ENCODE measurements around the gene UVRAG.
"Not testable (repeated sequence)": the region's sequence is repeated elsewhere in the genome, so short reads cannot be mapped to it uniquely, and the experiment has no call there.

UVRAG gene

GRCh38 chr11:75973710-75974109, 158.7 kb downstream of the UVRAG start:
- DNase-seq = not testable (repeated sequence)

DNA sequence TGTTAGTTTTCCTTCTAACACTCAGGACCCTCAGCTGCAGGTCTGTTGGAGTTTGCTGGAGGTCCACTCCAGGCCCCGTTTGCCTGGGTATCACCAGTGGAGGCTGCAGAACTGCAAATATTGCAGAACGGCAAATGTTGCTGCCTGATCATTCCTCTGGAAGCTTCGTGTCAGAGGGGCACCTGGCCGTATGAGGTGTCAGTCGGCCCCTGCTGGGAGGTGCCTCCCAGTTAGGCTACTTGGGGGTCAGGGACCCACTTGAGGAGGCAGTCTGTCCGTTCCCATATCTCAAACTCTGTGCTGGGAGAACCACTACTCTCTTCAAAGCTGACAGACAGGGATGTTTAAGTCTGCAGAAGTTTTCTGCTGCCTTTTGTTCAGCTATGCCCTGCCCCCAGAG, 164.1 kb downstream of the UVRAG start:
- DNase-seq = not testable (repeated sequence)

DNA sequence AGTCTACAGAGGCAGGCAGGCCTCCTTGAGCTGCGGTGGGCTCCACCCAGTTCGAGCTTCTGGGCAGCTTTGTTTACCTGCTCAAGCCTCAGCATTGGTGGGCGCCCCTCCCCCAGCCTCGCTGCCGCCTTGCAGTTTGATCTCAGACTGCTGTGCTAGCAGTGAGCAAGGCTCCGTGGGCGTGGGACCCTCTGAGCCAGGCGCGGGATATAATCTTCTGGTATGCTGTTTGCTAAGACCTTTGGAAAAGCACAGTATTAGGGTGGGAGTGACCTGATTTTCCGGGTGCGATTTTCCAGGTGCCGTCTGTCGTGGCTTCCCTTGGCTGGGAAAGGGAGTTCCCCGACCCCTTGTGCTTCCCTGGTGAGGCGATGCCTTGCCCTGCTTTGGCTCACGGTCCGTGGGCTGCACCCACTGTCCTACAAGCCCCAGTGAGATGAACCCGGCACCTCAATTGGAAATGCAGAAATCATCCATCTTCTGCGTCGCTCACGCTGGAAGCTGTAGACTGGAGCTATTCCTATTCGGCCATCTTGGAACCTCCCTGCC, 164.5 kb downstream of the UVRAG start:
- DNase-seq = not testable (repeated sequence)

DNA sequence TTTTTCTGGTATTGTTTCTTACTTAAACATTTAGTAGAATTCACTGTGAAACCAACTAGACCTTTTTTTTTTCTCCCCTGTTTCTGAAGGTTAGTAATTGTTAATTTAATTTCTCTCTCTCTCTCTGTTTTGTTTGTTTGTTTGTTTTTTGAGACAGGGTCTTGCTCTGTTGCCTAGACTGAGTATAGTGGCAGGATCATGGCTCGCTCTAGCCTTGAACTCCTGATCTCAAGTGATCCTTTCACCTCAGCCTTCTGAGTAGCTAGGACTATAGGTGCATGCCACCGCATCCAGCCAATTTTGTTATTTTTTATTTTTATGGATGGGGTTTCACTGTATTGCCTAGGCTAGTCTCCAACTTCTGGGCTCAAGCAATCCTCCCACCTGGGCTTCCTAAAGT, 165.0 kb downstream of the UVRAG start:
- no peak for DNase-seq

DNA sequence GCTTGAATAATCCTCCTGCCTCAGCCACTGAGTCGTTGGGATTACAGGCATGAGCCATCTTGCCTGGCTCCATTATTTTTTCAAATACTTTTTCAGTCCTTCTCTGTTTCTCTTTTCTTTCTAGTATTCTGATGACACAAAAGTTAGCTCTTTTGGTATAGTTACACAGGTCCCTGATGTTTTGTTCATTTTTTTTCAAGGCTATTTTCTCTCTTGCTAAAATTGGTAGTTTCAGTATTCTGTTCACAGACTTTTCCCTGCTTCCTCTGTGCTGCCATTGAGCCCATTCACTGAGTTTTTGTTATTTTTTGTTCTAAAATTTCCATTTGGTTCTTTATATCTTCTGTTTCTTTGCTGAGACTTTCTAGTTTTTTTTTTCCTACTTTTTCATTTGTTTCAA, 166.5 kb downstream of the UVRAG start:
- no peak for DNase-seq

GRCh38 chr11:75982309-75982708, 167.3 kb downstream of the UVRAG start:
- no peak for DNase-seq

DNA sequence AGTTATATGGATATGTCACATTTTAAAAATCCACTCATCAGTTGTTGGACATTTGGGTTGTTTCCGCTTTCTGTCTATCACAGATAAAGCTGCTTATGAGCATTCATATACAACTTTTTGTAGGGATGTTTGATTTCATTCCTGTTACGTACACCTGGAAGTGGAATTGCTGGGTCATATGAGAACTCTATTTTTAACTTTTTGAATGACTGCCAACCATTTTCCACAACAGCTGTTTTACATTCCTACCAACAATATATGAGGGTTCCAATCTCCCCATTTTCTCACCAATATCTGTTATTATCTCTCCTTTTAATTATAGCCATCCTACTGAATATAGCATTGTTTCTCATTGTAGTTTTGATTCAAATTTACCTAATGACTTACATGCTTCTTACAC, 172.0 kb downstream of the UVRAG start:
- no peak for DNase-seq

DNA sequence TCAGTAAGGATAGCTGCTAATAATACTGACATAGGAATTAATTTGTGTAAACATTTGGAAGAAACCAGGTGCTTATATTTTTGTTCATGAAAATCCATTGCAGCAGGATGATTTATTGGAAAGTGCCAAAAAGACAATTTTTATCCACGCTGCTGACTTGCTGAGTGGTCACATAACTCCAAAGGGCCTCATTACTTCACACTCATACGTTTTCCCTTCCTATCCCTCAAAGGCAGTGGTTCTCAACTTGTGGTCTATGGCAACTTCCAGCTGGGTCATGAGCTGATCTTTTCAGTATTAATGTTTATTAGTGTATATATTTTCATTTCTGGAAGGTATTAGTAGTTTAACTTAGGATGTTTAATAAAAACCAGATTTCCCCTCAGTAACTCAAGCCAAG, 178.1 kb downstream of the UVRAG start:
- no peak for DNase-seq

- no peak for DNase-seq
Measured at GRCh38 chr11:75994616-75995015, 179.6 kb downstream of the UVRAG start.

GRCh38 chr11:75996523-75997442, 181.8 kb downstream of the UVRAG start:
- no peak for DNase-seq

DNA sequence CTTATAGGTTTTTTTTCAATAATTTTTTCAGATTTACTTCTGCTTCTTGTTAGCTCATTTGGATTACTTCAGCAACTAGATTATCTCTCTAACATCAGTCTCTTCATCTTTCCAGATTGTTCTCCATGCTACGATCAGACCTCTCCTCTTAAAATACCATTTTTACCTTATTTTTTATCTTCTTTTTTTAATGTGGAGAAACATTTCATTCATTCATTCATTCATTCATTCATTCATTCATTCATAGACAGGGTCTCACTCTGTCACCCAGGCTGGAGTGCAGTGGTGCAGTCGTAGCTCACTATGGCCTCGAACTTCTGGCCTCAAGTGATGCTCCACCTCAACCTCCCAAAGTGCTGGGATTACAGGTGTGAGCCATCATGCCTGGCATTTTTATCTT, 189.4 kb downstream of the UVRAG start:
- no peak for DNase-seq

DNA sequence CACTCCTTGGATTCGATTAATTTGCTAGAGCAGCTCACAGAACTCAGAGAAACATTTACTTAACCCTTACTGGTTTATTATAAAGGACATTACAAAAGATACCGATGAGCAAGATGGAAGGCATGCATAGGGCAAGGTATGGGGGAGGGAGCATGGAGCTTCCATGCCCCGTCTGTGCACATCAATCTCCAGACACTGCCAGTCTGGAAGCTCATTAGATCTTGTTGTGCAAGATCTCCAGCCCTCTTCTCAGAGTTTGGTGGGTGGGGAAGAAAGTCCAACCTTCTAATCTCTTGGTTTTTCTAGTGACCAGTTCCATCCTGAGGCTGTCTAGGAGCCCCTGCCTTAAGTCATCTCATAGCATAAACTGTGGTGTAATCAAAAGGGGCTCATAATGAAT, 190.7 kb downstream of the UVRAG start:
- DNase-seq = no peak

GRCh38 chr11:76007166-76007565, 192.2 kb downstream of the UVRAG start:
- DNase-seq = no peak

- DNase-seq = no peak
Measured at GRCh38 chr11:76008474-76008873, 193.5 kb downstream of the UVRAG start.

GRCh38 chr11:76010051-76010450, 195.0 kb downstream of the UVRAG start:
- no peak for DNase-seq

GRCh38 chr11:76013526-76013925, 198.5 kb downstream of the UVRAG start:
- no peak for DNase-seq

- DNase-seq = no peak
Measured at GRCh38 chr11:76023236-76024068, 208.4 kb downstream of the UVRAG start.

DNA sequence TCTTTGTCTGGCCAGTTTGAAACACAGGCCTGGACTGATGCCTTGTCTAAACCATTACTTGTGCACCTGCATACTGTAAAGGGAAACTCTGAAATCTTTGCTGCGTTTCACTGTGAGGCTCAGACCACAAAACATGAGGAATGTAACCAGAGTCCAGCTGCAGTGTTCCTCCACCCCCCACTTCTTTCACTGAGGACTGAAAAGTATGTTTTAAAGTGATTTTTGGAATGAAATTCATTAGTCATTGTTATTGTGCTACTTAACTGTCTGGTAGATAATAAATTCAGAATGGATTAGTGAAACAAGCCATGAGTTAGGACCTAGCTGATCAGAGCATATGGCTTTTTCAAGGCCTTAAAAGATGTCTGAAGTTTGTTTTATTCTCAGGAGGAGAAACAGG, 210.1 kb downstream of the UVRAG start:
- no peak for DNase-seq

DNA sequence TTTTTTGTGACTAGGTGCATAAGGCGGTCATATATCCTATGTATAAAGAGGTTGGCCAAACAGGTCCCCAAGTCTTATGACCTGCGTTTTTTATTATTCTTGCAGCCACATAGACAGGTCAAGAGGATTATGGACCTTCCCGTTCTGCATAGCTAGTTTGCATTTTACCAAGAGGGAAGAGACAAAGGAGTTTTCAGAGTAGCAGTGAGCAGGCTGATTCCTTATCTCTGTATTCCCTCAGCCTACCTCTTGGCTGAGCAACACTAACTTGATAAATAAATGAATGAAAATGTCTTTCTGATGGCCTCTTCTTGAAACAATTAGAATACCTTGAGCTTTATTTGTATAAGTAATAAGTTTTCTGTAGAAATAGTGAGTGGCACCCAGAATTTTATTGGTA, 210.8 kb downstream of the UVRAG start:
- no peak for DNase-seq

- no peak for DNase-seq
Measured at GRCh38 chr11:76026281-76026680, 211.3 kb downstream of the UVRAG start.

DNA sequence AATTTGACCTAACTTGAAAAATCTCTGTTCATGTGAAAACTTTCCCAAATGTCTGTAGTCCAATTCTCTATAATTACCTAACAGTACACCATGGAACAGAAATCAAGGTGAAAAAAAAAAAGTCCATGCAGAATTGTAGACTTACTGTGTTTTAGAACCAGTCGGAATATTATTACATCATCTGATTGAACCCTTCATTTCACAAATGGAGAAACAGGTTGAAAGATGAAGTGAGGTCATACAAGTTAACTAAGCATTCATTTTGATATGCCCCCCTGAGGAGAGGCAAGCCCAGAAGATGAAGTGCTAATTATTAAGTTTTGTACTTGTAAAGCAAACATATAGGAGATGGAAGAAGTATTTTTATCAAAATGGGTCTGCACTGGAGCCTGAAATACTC, 211.9 kb downstream of the UVRAG start:
- no peak for DNase-seq

GRCh38 chr11:76030286-76030685, 215.3 kb downstream of the UVRAG start:
- DNase-seq = no peak

DNA sequence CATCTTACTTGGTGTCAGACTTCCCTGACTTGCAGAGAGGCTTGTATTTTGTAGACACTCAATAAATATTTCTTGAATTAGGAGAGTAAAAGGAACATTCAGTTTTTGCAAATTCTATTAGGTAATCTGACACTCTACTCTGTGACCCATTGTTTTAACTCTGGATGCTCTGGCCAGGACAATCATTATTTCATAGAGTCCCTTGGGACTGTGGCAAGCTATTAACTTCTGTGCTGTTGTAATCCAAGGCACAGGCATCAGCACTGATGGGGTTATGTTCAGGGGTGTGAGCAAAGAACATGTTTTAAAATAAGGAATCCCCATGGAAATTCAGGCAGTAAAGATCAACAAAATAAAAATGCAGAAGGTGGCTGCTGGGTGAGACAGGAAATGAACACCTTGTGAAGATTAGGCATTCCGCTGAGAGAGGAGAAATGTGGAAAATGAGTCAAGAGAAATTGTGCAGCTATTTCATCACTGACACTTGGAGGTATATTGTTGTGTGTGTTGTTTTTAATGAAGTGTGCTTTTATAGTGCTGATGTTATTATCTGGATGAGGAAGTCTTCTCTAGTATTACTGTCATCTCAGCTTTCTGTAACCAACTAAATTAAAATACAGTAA, 216.1 kb downstream of the UVRAG start:
- DNase-seq = no peak

Measured in NCI-H2227 treated with DMSO at 0.1 percent for 48 hours (cell line).